ENCODE data around the gene PRR22.
"Not testable (repeated sequence)": the region's sequence is repeated elsewhere in the genome, so short reads cannot be mapped to it uniquely, and the experiment has no call there.

Gene PRR22

DNA sequence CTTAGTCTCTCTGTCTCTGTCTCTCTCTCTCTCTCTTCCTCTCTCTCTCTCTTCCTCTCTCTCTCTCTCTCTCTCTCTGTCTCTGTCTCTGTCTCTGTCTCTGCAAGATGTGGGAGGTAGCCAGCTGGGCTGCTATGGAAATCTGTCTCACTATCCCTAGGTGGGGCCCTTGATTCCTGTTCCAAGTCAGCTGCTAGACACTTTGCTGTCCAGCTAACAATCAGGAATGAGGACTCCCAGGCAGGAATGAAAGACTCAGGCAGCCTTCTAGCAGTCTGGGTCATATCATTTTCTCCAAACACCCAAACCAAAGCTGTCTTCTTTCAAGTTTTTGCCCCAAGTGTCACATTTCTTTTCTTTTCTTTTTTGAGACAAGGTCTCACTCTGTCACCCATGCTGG, 40.9 kb downstream of the PRR22 start:
- FAIRE-seq, result no peak

DNA sequence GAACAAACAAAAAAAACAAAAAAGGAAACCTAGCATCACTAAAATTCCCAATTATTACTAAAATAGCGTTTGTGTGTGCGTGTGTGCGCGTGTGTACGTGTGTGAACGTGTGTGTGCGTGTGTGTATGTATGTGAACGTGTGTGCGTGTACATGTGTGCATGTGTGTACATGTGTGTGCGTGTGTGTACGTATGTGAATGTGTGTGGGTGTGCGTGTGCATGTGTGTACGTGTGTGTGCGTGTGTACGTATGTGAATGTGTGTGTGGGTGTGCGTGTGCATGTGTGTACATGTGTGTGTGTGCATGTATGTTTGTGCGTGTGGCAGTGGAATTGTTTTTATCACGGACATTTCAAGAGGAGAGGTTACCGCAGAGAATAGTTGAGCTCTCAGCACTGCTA, 42.5 kb downstream of the PRR22 start:
- no peak for FAIRE-seq

DNA sequence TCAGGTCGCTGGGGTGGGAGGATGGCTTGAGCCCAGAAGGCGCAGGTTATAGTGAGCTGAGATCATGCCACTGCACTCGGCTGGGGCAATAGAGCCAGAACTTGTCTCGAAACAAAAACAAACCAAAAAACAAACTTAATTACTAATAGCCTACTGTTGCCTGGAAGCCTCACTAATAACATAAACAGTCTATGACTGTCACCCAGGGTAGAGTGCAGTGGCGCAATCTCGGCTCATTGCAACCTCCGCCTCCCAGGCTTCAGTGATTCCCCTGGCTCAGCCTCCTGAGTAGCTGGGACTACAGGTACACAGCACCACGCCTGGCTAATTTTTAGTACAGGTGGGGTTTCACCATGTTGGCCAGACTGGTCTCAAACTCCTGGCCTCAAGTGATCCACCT, 46.1 kb downstream of the PRR22 start:
- no peak for FAIRE-seq

DNA sequence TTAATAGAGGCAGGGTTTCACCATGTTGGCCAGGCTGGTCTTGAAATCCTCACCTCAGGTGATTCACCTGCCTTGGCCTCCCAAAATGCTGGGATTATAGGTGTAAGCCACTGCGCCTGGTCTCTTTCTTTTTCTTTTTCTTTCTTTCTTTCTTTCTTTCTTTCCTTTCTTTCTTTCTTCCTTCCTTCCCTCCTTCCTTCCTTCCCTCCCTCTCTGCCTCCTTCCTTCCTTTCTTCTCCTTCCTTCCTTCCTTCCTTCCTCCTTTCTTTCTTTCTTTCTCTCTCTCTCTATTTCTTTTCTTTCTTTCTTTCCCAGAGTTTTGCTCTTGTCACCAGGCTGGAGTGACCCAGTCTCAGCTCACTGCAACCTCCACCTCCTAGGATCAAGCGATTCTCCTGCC, 51.4 kb downstream of the PRR22 start:
- not testable (repeated sequence) for FAIRE-seq
